Hindlimb muscle (tissue), 1 donor: ENCODE data around the gene NR1D2. TPM values are rescaled to one million over a fixed set of nuclear protein-coding genes. Genes with fewer than 3 reads are reported as not detected.
A peak's percentile ranks its signal among the peaks of the same experiment; 100 is the strongest.
"Not testable (repeated sequence)": the region's sequence is repeated elsewhere in the genome, so short reads cannot be mapped to it uniquely, and the experiment has no call there.

Experiments used
- DNase-seq: peaks from one replicate; pipeline ENCODE4 v3.0.0-alpha.2; 2013
- polyA plus RNA-seq: library from polyadenylated mRNA; unstranded; fragments of 120-200 nt; gene quantifications from one replicate; pipeline ENCODE4 v1.2.1, GENCODE V29; 2013; ENCODE audit not compliant: insufficient read length

Gene NR1D2
- 23.6 TPM for polyA plus RNA-seq

DNA sequence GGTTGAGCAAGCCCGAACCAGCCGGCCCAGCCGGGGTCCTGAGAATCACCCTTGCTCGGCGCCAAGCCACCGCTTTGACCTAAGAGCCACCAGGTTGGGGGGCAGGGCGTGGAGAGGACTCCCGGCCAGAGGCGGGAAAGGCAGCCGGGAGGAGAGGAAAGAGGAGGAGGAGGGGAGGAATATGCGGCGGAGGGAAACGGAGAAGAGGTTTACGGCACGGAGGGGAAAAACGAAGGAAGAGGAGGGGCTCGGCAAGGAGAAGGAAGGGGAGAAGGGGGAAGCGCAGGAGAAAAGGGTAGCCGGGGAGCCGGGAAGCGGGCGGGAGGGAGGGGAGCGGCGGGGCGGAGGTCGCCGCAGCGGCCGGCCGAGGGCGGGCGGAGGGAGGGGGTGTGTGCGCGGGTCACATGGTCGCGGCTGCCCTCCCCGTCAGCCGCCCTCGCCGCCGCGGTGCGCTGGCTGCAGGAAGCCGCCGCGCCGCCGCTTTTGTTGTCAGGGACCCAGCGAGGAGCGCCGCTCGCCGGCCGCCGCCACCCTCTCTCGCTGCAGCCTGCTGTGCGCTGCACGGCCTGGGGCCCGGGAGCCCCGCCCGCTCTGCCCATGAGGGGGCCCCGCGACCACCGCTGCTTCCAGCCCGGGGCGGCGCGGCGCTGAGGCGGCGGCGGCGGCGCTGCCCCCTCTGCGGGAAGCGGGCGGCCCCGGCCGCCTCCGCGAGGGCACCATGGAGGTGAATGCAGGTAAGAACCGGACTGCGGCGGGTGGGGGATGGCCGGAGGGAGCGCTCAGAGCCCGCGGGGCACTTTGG is at the start of gene NR1D2:
Gene NR1D2 (plus strand): TSS at position 426 of the 802 bp plus-strand sequence. CDS start 293 bp downstream, at position 719.
- peak; percentile 87 for DNase-seq

DNA sequence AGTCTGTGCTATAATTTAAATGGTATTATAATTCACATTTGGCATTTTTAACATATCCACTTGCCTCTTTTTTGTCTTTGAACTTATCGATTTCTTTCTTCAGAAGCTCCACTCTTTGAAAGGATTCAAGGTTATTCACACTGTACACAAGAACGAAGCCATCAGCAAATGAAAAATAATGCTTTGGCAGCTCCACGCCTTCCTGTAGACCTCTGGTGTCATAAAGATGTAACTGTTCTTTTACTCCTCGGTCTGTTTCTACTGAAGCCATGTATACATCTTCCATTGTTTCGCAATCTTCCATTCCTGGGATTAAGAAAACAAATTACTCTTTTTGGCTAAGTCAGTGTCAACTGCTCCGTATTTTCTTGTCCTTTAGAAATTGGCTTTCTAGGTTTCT is 44.3 kb upstream of the NR1D2 start:
- DNase-seq = no peak

DNA sequence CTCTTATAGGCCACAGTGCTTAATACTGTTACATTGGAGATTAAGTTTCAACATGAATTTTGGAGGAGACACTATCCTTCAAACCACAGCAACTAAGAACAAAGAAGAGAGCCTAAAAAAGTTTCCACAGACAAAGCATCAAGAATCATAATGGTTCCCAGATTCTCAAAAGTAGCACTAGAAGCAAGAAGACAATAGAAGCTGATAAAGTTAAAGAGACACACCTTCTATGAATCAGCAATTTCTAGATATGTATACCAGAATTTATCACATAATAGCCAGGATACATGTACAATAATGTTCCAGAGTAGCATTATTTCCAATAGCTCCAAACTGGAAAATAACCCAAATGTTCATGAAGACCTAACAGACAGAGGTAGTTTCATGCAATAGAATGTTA is 40.5 kb upstream of the NR1D2 start:
- no peak for DNase-seq

DNA sequence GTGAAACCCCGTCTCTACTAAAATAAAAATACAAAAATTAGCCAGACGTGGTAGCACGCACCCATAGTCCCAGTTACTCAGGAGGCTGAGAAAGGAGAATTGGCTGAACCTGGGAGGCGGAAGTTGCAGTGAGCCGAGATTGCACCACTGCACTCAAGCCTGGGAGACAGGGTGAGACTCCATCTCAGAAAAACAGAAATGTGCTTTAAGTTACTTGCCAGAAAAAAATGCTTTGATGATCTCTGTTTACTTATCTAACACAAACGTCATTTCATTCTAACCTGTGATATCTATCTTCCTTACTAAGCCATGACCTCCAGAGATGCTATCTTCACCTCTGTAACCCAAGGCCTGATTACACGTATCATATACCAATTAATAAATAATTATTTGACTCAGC is 35.7 kb upstream of the NR1D2 start:
- no peak for DNase-seq

DNA sequence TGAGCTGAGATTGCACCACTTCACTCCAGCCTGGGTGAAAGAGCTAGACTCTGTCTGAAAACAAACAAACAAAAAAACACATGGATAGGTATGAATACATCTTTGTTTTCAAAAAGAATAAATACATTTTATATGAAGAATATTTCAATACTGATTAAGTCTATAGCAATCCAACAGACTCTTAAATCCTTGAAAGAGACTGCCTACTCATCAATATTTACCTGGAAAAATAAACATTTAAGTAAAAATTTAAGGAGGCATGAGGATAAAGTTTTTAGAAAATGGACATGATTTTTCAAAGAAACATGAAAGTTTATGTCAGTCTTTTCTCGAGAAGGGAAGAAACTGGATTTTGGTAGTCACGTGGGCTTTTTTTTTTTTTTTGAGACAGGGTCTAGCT is 33.7 kb upstream of the NR1D2 start:
- no peak for DNase-seq

DNA sequence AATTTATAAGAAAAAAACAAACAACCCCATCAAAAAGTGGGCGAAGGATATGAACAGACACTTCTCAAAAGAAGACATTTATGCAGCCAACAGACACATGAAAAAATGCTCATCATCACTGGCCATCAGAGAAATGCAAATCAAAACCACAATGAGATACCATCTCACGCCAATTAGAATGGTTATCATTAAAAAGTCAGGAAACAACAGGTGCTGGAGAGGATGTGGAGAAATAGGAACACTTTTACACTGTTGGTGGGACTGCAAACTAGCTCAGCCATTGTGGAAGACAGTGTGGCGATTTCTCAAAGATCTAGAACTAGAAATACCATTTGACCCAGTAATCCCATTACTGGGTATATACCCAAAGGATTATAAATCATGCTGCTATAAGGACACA is 32.8 kb upstream of the NR1D2 start:
- not testable (repeated sequence) for DNase-seq

DNA sequence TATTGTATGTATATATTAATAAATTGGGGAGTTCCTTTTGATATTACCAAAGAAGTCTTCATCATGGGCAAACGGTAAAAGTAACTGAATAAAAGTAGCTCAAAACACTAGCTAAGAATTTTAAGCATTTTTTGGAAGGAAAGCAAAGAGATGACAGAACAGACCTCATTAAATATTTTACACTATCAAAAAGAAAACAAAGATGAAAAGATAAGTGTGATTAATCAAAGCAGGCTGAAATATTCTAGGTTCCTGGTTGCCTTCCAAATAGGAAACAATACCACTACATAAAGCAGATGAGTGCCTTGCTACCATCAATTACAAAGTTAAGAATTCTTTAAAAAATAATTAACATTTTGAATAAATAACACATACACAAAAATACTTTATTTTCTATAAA is 31.9 kb upstream of the NR1D2 start:
- DNase-seq = no peak

DNA sequence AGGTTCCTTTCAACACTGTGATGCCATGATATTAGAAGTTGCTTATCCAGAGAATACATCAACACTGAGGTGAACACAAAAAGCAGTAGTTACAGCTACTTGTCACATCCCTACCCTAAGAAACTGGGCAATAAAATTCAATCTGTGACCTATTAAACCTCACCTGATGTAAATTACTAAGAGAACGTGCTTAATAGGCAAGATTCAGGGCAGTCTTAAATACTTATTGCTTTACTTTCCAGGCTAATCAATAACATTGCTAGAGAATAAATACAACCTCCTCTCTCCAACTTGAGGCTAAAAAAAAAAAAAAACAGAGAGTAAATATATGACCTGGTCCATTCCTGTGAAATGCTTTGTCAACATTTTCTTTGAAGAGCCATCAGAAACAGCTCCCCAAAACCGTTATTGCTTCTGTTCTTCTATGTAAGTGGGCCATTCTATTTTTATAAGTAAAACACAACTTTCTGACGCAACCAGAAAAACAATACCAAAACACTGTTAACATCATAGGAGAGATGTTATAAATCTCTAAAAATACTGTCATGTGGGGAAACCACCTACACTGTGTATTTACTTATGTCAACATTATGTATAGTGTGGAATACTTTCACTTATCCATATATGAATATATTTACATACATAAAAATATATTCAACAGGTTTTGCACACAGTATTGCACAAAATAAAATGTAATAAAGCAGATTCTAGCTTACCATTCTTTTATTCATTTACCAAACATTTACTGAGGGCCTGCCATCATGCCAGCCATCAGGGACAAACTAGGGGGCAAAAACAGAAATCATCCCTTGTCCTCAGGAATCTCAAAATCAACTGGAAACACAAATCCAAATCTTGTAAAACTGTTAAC is 31.0 kb upstream of the NR1D2 start:
- DNase-seq = no peak

DNA sequence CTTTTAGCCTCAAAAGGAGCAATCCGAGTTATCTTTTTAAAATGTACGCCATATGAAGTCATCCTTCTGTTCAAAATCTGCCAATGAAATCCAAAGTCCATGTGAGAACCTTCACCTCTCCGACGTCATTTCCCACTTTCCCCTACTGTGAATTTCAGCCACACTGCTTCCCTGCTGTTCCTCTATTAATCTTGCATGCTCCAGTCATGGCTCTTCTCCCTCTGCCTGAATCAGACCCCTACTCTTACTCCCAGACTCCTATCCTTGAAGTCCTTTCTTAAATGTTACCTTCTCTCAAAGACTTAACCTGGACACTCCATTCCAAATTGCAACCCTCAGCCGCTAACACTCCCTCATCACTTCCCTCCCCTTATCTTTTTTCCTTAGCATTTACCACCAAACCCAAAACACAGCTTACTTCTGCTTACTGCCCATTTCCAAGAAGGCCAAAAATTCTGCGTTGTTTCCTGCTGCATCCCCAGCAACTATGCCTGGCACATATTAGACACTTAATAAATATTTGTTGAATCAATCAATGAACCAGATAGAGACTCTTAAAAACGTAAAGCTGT is 29.5 kb upstream of the NR1D2 start:
- no peak for DNase-seq

DNA sequence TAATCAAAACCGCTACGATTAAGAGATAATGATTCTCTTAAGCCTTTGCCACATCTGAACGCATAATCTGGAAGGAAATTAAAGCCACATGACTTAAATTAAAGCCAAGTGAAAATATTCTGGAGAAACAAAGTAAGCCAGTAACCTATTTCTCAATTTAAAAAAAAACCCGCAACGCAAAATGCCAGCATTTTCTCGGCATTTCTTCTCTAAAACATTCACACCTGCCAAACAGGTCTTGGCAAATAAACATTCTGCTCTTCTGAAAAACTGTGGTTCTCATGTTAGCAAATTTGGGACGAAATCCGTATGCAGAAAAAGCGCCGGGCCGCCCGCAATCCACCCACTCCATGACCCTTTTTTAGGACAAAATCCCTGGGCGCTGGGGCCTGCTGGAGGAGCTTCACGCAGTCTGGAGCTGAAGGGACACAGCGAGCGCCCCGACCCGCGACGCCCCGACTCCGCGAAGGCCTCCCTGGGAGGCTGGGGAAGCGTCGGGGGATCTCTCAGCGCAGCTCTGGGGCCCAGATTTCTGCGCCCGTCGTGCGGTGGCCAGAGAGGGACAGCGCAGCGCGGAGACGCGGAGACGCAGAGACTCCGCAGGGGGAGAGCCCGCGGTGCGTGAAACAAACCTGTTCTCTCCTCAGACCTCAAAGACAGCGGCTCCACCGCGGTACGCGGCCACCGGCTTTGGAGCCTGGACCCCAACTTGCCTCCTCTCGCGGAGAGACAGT is 28.8 kb upstream of the NR1D2 start:
- no peak for DNase-seq

DNA sequence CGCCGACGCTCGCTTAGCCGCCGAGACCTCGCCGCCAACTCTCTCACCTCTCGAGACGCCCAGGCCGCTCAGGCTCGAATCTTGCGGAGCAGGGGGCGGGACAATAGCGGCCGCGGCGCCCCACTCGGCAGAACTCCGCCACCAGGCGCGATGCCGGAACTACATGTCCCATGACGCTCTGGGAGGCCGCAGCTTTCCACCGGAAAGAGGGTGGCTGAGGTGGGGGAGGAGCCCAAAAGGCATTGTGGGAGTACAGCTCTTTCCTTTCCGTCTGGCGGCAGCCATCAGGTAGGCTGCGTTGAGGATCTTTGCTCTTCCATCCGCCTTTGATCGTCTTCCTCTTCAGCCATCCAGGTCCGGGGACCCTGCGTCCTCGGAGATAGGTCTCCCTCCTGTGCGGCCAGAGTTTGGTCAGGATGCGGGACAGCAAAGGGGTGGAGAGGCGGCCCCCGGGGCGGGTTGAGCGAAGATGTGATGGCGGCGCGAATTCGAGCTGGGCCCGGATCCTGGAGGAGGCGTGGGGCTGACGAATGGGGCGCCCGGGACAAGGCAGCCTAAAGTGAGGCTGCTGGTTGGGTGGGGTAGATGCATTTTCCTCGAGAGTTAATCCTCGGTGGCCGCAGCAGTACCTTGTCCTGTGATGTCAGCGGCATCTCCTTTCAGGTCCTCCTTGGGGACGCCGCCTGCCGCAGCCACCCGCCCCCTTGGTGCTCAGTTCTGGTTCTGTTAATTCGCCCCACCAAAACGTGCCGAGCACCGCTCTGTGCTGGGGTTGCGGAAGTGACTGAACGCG is 28.0 kb upstream of the NR1D2 start, which contains the start of the genes NKIRAS1 and RPL15:
Gene NKIRAS1 (minus strand): TSS at position 105 of the 793 bp plus-strand sequence. CDS start 6,086 bp downstream, outside the sequence.
Gene RPL15 (plus strand): TSS at position 247 of the 793 bp plus-strand sequence. CDS start 728 bp downstream, outside the sequence.
- peak; percentile 99 for DNase-seq

DNA sequence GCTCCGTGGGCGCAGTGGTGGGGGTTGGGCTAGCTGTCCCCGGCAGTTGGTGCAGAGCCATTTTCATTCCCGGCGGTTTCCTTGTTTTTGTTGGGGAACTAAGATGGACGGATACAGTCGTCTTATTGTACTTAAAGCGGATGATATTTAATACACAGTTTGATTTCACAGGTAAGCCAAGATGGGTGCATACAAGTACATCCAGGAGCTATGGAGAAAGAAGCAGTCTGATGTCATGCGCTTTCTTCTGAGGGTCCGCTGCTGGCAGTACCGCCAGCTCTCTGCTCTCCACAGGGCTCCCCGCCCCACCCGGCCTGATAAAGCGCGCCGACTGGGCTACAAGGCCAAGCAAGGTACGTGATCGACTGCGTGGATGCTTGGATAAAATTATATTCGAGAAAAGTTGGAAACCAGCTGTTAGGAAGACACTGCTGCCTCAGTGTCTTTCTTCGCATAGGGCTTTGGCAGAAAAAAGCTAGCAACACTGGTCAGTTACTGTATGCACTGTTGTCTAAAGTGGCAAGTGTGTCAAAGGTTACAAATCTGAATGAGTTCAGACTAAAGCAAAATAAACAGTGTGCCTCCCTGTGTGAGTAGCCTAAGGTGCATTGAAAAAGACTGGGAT is 27.3 kb upstream of the NR1D2 start:
- peak; percentile 76 for DNase-seq

DNA sequence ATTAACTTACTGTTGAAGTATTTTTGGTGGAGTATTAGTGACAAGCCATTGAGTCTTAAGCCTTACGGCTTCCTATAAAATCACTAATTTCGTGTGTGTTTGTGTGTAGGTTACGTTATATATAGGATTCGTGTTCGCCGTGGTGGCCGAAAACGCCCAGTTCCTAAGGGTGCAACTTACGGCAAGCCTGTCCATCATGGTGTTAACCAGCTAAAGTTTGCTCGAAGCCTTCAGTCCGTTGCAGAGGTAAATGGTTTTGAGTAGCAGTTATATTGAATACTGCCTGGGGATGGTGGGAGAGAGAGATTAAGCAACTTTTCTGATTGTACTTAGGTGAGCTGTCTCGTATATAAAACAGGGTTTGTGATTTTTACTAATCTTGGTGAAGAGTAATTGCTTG is 26.8 kb upstream of the NR1D2 start:
- not testable (repeated sequence) for DNase-seq

DNA sequence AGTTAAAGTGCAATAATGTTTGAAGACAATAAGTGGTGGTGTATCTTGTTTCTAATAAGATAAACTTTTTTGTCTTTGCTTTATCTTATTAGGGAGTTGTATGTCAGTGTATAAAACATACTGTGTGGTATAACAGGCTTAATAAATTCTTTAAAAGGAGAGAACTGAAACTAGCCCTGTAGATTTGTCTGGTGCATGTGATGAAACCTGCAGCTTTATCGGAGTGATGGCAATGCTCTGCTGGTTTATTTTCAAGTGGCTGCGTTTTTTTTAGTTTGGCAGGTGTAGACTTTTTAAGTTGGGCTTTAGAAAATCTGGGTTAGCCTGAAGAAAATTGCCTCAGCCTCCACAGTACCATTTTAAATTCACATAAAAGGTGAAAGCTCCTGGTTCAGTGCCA is 25.5 kb upstream of the NR1D2 start:
- DNase-seq = no peak

DNA sequence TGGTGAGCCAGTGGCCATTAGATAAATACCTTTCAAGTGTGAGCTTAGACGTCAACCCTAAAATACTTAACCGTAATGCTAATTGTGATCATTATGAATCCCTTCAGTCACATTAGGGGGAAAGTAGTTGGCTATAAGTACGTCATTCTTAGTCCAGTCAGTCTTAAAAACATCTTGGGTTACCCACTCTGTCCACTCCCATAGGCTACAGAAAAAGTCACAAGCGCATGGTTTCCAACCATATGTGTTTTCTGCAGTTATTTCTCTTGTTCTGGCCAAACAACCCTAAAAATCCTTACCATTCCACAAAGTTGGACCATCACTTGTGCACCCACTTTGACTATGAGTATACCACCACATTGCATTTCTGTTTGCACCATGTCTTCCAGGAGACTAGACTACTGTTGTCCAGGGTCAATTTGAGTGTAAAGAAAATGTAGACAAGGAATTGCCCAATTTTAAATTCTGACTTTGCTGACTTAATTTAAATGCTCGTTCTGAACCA is 24.9 kb upstream of the NR1D2 start:
- DNase-seq = no peak

DNA sequence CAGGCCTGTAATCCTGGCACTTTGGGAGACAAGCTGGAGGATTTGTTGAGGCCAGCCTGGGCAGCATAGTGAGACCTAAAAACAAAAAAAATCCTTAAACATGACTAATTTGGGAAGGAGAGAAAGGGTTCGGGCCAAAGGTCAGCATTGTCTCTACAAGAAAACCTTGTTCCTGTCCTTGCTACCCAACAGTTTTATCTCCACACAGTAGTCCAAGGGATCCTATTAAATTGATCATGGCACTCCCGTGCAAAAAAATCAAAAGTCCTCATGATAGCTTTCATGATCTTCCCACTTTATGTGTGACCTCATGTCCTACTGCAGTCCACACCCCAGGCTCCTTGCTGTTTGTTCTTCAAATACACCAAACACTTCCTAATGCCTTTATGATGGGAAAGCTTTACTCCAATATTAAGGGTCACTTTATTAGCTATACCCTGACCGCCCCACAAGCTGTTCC is 24.0 kb upstream of the NR1D2 start:
- DNase-seq = no peak

DNA sequence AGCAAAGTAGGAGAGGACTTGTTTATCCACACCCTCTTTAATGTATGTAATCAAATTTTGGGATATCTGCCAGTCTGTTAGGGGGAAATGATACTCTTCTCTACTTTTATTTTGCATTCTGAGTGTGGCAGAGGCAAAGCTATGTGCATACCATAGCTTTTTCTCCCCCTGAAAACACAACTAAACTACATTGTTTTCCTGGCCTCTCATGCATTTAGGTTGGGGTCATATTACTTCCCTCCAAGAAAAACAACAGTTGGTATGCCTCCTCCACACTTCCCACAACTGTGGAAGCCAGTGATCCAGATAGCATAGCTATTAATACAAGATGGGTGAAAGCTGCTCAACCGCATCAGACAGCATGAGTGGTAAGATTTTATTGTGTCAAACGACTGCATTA is 21.3 kb upstream of the NR1D2 start:
- DNase-seq = no peak

DNA sequence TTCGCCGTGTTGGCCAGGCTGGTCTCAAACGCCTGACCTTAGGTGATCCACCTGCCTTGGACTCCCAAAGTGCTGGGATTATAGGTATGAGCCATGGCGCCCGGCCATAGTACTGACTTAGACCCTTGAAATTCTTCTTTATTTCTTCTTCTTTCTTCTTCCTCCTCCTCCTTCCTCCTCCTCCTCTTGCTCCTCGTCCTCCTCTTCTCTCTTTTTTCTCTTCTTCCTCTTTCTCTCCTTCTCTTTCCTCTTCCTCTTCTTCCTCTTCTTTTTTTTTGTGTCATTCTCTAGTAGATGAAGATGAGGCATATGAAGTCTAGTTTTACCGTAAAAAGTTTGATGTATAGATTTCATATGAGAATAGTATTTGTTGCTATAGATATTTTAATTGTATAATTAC is 18.8 kb upstream of the NR1D2 start:
- DNase-seq = no peak

DNA sequence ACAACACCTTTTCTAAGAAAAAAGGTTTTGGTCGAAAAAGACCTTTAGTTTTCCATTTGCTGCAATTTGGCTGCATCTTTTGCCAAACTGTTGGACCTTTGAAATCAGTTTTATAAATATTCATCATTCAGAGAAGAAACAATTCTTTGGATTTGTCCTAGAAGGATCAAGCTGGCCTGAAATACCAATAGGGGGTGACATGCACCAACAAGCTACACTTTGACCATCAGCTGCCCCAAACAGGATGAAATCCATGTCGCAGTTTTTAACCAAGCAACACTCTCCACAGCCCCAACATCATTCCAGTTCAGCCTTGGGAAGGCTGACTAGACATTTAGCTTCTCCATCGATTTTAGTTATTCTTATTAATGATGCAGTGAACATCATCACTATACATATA is 18.4 kb upstream of the NR1D2 start:
- DNase-seq = no peak

DNA sequence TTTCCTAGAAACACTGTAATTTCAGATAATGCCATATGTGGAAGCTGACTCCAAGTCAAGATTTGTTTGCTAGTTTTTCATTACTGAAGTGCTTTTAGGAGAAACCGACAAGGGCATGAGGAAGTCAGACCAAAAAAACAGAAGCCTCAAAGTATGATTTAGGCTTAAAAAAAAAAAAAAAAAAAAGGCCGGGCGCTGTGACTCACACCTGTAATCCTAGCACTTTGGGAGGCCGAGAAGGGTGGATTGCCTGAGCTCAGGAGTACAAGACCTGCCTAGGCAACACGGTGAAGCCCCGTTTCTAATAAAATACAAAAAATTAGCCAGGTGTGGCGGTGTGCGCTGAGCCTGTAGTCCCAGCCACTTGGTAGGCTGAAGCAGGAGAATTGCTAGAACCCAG is 16.6 kb upstream of the NR1D2 start:
- no peak for DNase-seq

DNA sequence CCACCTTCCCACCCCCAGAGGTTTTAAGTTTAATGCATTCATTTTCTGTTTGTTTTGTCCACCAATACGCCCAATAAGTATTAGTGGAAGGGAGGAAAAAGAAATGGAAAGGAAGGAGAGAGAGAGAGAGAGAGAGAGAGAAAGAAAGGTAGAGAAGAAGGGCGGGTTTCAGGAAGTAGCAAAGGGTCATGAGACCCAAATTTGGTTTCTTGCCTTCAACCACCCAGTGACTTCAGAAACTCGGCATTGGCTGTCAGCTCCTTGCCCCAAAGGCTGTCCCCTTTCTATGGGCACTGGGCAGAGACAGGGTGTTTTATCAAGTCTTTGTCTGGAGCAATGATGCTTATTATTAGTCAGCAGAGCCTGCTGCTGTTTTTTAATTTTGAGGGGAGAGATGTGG is 13.5 kb upstream of the NR1D2 start:
- no peak for DNase-seq
